GM12801 (cell line): Measurements from ENCODE around the gene IQCE.

ENCODE experiments used
- TF ChIP-seq, protein P1 (sequence below): IDR thresholded peaks from one replicate; pipeline ENCODE4 v1.5.1; 2011; ENCODE audit warnings: control low read depth; ENCODE audit not compliant: insufficient read length; ENCODE audit errors: extremely low read depth

Gene IQCE

DNA sequence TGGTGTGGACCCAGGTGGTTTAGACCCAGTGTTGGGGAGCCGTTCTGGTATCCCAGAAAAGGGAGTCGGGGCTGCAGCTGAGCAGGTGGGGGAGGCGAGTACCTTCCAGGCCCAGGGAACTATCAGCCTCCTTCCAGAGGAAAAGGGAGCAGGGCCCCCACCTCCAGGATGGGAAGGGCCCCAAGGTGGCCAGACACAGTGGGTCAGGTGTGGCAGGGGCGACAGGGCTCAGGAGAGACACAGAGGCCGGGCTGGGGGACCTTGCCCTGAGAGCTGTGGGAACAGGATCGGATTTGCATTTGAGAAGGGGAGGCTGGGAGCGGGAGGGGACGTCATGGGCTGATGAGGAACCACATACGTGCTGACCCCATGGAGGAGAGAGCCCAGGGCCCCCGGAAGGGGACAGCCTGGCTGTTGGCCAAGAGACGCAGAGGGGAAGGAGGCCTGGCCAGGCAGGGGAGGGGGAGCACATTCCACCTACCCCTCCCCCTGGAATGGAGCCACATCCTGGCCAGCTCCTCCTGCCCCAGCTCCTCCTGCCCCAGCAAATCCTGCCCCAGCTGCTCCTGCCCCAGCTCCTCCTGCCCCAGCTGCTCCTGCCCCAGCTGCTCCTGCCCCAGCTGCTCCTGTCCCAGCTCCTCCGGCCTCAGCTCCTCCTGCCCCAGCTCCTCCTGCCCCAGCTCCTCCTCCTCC is 63.3 kb downstream of the IQCE start:
- TF ChIP-seq, protein P1, sequence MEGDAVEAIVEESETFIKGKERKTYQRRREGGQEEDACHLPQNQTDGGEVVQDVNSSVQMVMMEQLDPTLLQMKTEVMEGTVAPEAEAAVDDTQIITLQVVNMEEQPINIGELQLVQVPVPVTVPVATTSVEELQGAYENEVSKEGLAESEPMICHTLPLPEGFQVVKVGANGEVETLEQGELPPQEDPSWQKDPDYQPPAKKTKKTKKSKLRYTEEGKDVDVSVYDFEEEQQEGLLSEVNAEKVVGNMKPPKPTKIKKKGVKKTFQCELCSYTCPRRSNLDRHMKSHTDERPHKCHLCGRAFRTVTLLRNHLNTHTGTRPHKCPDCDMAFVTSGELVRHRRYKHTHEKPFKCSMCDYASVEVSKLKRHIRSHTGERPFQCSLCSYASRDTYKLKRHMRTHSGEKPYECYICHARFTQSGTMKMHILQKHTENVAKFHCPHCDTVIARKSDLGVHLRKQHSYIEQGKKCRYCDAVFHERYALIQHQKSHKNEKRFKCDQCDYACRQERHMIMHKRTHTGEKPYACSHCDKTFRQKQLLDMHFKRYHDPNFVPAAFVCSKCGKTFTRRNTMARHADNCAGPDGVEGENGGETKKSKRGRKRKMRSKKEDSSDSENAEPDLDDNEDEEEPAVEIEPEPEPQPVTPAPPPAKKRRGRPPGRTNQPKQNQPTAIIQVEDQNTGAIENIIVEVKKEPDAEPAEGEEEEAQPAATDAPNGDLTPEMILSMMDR: no peak

- TF ChIP-seq, protein P1: no peak
These were observed 64.3 kb downstream of the IQCE start for GRCh38 chr7:2622869-2623697.

GRCh38 chr7:2623698-2624014 is 64.9 kb downstream of the IQCE start:
- TF ChIP-seq, protein P1: no peak

DNA sequence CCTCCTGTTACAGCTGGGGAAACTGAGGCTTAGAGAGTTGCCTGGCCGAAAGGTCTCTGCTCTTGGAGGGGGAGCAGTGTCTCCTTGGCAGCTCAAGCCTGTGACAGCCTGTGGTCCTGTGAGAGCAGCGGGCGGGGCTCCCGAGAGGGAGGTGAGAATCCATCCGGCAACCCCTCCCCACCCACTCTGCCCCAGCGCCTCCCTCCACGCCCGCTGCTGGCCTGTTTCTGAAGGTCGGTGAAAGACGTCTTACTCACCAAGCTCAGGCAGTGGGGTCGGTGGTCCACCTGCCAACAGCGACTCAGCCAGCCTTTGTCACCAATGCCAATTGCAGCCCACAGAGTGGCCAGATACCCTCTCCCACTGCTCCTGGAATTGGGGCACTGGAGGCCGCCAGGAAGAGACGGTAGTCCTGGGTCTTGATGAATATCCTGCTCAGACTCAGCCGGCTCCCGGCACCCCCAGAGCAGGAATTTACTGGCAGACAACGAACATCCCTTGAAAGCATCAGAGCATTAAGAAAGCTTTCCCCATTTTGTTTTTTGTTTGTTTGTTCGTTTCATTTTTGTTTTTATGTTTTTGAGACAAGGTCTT is 65.6 kb downstream of the IQCE start:
- TF ChIP-seq, protein P1: no peak

DNA sequence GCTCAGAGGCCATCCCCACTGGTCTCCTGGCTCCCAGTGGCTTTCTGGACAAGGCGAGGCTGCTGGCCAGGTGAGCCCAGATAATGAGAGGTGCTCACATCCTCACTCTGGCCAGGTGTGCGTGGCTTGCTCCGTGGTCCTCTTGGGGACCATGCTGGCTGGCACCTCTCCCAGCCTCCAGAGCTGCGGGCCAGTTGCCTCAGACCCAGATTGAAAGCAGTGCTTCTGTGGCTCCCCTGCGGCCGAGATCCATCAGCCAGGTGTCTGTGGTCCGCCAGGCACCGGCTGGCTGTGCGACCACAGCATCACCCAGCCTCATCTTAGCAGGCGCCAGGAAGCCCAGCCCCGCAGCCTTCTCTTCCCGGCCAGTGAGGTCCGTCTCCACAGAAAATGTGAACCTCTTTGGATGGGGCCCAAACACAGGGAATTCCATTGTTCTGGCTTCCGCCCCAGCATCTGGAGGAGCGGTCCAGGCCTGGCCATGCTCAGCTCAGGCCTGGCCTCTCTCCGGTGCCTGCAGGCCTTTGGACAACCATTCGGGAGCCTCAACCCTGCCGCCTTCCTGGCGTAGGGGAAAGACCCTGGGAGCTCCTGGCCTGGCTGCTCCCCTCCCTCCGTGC is 67.8 kb downstream of the IQCE start:
- TF ChIP-seq, protein P1: no peak

- TF ChIP-seq, protein P1: no peak
These were observed 68.7 kb downstream of the IQCE start for GRCh38 chr7:2627258-2628129.

- TF ChIP-seq, protein P1: no peak
These were observed 69.3 kb downstream of the IQCE start for GRCh38 chr7:2628130-2628482.
